GM18499 (cell line): ENCODE results near the gene BBLN.
"Not testable (repeated sequence)": the region's sequence is repeated elsewhere in the genome, so short reads cannot be mapped to it uniquely, and the experiment has no call there.

Experiments
- ATAC-seq: cut with Tn5 transposase; IDR thresholded peaks from one replicate; pipeline ENCODE4 v1.9.1; 2021; ENCODE audit warnings: moderate number of reproducible peaks; ENCODE audit not compliant: insufficient read depth, unreplicated experiment

BBLN gene

GRCh38 chr9:128160603-128160987, 530 bp downstream of the BBLN start:
- ATAC-seq: no peak

GRCh38 chr9:128161215-128161902, 1.3 kb downstream of the BBLN start:
- no peak for ATAC-seq

- no peak for ATAC-seq
Observed at GRCh38 chr9:128162215-128163026, 2.4 kb downstream of the BBLN start.

- ATAC-seq: no peak
Observed at GRCh38 chr9:128163027-128163515, 3.0 kb downstream of the BBLN start.

- no peak for ATAC-seq
Observed at GRCh38 chr9:128163523-128164306, 3.6 kb downstream of the BBLN start.

GRCh38 chr9:128164307-128164885, 4.3 kb downstream of the BBLN start:
- no peak for ATAC-seq

GRCh38 chr9:128166169-128166568, 6.1 kb downstream of the BBLN start:
- ATAC-seq: no peak

GRCh38 chr9:128167209-128167608, 7.1 kb downstream of the BBLN start:
- ATAC-seq: no peak

GRCh38 chr9:128168731-128169308, 8.8 kb downstream of the BBLN start:
- no peak for ATAC-seq

- no peak for ATAC-seq
Observed at GRCh38 chr9:128169492-128169891, 9.4 kb downstream of the BBLN start.

- no peak for ATAC-seq
Observed at GRCh38 chr9:128169925-128170324, 9.9 kb downstream of the BBLN start.

GRCh38 chr9:128174062-128174461, 14.0 kb downstream of the BBLN start:
- no peak for ATAC-seq

- ATAC-seq: no peak
Observed at GRCh38 chr9:128175102-128175563, 15.1 kb downstream of the BBLN start.

- no peak for ATAC-seq
Observed at GRCh38 chr9:128175726-128176125, 15.7 kb downstream of the BBLN start.

- no peak for ATAC-seq
Observed at GRCh38 chr9:128178806-128179431, 18.9 kb downstream of the BBLN start.

- ATAC-seq: no peak
Observed at GRCh38 chr9:128180001-128180400, 19.9 kb downstream of the BBLN start.

GRCh38 chr9:128180447-128180846, 20.4 kb downstream of the BBLN start:
- ATAC-seq: no peak

GRCh38 chr9:128181480-128181879, 21.4 kb downstream of the BBLN start:
- not testable (repeated sequence) for ATAC-seq

GRCh38 chr9:128182893-128183588, 23.0 kb downstream of the BBLN start:
- ATAC-seq: no peak
